Fibroblast of peridontal ligament (primary cell): ENCODE data around the gene IL31RA.
A peak's percentile ranks its signal among the peaks of the same experiment; 100 is the strongest.

ENCODE experiments used
- DNase-seq: peaks from one replicate; pipeline ENCODE4 v3.0.0-alpha.2; 2010; ENCODE audit errors: extremely low read depth

Gene IL31RA

DNA sequence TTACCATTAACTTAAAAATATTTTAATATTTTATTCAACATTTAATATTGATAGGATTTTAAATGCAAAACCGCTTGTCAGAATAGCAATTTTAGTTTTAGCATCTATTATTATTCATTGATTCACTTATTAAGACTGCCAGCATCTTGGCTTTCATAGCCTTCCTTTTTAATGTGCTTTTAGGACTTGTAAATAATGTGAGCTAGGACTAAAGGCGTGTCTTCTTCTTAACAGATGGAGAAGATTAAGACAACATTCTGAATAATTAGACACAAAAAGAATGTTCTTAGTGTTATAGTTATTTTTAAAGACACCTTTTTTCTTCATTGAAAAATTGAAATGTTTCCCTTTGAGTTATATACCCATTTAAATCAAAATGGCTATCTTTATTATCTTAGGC lies 6.9 kb downstream of the IL31RA start:
- no peak for DNase-seq

DNA sequence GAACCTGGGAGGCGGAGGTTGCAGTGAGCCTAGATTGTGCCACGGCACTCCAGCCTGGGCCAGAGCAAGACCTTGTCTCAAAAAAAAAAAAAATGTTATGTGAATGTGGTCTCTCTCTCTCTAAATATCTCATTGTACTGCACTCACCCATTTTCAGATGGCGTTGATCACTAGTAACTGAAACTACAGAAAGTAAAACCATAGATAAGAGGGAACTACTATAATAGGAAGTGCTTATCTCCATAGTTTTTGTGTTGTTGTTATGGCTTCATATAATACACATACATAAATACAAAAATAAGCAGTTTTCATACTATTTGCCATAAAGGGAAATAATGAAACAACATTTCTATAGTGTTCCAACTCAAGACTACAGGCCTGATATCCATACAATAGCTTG lies 9.1 kb downstream of the IL31RA start:
- no peak for DNase-seq

DNA sequence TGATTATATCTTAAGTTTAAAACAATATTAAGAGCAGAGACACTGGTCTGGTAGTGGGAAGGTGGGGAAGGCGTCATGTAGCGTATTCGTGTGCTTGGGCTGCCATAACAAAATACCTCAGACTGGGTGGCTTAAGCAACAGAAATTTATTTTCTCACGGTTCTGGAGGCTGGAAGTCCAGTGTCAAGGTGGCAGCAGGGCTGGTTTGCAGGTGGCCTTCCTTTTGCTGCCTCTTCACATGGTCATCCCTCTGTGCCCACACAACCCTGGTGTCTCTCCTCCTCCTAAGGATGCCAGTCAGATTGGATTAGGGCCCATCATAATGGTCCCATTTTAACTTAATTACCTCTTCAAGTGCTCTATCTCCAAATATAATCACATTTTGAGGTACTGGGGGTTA lies 9.6 kb downstream of the IL31RA start:
- no peak for DNase-seq

DNA sequence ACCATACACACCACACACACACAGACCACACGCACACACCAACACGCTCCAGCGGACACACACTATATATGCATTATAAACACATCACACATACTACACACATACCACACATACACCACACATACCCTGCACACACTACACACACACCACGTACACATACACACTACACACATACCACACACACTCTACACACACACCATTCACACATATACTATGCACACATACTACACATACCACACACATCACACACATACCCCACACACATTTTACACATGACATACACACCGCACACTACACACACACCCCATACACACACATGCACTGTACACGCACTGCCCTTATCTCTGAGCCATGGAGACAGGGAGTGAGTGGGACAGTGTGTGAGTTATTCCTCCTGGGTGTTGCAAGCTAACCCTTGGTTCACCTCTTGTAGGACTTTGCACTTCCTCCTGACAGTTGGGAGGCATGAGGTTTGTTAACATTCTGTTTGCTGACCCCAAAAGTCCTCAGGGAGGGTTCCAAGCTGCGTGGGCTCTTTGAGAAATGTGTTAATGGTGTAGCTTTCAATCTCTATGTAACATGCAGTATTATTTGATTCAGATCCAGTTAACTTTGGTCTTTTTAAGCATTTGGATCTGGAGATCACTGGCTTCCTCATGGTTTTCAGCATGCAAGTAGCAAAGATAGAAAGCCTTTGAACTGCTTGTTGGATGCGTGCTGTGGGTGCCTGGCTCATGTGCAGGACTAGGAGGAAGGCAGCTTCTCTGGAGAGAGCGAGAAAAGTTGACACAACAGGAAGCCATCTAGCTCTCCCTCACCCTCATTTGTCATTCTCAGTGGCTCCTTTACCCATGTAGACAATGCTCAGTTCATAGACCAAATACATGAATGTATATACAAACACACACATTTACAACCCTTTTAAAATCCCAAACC lies 13.7 kb downstream of the IL31RA start:
- no peak for DNase-seq

DNA sequence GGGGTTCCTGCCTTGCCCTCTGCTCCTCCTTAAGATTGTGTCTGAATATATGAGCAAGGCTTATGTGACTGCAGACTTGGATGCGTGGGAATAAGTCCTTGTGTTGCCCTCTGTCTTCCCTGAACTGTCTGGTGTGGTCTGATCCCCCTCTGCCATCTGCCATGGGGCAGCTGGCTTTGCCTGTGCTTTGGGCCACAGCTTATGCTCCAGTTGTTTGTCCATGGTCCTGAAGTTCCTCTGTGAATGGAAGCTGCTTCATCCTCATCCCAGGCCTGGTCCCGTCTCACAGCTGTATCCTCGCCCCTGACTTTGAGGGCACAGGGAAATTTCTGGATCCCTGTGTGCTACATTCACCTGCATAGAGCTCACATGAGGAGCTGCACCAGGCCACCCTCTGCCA lies 14.7 kb downstream of the IL31RA start:
- DNase-seq, result peak; percentile 25

DNA sequence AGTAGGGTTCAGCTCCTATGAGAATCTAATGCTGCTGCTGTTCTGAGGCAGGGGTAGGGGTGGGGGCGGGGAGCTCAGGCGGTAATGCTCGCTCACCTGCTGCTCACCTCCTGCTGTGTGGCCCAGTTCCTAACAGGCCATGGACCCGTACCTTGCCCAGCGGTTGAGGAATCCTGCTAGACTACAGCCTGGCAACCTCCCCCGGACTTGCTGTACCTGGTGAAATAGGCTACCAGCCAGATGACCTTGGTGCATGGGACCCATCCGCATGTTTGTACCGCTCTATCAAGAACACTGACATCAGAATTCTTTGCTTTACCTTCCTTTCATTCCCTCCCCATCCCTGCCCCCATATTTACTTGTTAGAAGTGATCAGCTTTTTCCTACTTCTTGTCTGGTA lies 15.3 kb downstream of the IL31RA start:
- DNase-seq, result no peak

DNA sequence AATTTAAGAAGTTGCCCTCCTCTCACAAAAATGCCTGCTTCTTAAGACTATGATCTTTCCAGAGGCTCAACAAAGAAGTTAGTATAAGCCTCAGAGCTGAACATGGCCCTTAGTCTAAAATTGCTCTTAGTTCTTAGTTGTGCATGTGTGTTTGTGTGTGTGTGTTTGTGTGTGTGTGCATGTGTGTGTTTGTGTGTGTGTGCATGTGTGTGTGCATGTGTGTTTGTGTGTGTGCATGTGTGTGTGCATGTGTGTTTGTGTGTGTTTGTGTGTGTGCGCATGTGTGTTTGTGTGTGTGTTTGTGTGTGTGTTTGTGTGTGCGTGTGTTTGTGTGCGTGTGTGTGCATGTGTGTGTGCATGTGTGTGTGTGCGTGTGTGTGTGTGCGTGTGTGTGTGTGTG lies 15.8 kb downstream of the IL31RA start:
- DNase-seq, result no peak

DNA sequence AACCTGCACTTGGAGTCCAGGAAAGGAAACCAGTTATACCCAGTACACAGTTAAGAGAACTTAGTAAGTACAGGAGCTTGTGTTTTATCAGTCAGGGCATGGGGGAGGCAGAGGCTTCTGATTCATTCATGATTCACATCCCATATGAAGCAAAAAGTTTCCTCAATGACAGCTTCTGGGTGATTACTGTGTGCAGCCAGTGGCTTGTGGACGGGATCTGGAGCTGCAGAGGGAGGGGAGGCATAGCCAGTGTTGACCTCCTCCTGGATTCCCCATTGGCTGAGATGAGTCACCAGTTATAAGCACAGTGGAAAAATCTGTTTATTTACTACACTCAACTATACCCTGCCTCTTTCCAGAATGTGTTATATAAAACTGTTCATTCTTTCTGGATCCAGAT lies 17.7 kb downstream of the IL31RA start:
- peak; percentile 96 for DNase-seq

DNA sequence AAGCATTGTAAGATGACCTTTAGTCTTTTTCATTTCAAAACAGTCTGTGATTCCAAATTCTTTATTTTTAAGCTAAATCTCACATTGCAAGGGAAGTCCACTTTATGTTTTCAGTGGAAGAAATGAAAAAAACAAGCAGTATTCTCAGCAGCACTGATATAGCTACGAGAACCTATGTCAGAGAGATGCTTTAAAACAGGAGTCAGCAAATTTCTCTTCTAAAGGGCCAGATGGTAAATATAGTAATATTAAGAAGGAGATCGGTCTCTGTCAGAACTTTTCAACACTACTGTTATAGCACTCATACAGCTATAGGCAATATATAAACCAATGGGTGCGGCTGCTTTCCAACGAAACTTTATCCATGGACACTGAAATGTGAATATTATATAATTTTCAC lies 18.7 kb downstream of the IL31RA start:
- no peak for DNase-seq

DNA sequence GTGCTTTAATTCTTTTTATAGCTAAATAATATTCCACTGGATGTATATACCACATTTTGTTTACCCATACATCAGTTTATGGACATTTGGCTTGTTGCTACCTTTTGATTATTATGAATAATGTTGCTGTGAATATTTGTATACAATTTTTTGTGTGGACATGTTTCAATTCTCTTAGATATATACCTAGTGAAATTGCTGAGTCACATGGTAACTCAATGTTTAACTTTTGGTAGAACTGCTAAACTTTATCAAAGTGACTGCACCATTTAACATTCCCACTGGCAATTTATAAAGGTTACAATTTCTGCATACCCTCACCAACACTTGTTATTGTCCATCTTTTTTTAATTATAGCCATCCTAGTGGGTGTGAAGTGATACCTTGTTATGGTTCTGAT lies 22.1 kb downstream of the IL31RA start:
- DNase-seq, result no peak

DNA sequence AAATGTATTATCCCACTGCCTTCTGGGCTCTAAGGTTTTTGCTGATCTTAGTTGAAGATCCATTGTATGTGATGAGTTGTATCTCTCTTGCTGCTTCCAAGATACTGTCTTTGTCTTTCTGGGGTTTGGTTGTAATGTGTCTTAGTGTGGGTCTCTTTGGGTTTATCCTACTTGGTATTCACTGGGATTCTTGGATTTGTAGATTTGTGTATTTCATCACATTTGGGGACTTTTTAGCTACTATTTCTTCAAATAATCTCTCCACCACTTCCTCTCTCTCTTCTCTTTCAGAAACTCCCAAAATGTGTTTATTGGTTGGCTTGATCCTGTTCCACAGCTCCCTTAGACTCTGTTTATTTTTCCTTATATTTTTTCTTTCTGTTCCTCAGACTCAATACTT lies 26.5 kb downstream of the IL31RA start:
- no peak for DNase-seq

DNA sequence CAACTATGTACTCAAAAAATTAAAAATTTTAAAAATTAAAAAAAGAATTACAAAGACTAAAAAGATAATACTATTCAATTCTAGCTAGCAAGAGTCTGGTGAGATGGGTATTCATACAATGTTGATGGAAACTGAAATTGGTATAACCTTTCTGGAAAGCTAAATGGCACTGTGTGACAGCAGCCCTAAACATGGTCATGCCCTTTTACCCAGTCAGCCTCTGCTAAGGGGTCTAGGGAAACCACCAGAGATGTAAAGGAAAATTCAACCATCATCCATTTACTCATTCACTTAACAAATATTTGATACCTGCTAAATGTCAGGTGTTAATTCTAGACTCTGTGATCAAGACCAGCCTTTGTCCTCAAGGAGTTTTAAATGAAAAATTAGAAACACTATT lies 29.3 kb downstream of the IL31RA start:
- no peak for DNase-seq

DNA sequence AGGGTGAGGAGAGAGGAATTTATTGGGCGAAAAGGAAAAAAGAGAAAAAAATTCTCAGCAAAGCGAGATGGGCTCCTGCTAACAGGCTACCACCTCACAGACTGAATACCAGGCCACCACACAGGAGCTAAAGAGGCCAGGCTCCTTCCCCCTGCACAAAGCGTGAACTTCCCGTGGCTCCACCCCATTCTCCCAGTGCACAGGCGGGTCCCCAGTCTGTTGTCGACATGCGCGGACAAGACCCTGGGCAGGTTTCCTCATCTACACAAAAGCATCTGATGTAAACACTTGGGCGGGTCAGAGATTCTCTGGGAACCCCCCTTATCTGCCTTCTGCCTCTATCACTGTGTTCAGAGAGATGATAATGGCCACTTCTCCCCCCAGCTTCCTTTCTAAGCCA lies 34.2 kb downstream of the IL31RA start:
- DNase-seq, result no peak

DNA sequence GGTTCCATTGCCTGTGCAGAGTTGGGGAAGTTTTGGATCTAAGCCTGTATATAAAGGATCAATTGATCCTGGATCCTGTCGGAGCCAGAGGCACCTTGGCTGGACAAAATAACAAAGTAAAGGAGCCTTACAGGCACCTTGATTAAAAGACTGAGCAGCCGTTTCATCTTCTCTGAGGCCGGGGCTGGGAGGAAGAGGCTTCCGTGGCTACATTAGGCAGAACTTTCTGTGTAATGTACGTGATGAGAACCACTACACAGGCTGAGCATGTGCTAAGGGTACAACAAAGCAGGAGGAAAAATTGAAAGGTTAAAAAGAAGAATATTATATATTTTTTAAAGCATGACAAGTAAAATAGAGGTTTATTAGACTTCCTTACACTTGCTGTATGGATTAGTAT lies 37.0 kb downstream of the IL31RA start:
- DNase-seq, result no peak

DNA sequence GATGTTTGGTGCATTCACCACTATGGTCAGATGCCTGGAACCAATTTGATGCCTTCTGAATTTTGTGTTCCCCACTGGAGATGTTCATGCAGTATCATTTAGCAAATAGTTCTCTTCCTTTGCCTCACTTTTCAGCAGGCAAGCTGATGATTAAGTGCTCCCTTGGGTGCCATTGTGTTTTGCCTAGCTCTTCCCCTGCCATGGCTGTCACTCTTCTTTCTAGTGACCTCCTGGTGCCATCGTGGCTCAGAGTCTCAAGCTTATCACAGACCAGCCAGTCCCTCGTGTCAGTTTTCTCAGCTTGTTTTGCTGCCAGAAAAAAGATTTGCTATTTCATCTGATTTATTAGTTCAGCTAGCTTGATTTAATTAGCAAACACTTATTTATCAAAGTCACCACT lies 41.3 kb downstream of the IL31RA start:
- DNase-seq, result no peak

DNA sequence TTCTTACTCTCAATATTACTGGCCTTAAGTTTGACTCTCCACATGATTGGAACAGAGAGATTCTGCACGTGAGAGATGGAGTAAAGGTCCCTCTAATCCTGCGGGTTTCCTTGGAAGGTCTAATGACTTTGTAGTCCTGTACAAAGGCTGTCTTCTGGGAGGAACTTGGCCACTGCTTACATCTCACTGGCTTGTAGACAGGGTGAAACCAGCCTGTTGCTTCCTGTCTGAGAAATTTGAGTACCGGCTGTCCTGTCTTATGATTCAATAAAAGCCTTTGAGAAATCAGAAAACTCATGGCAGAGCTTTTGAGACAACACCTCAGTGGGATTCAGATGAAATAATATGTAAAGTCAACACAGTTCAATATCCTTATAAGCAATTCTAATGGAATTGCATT lies 43.0 kb downstream of the IL31RA start:
- no peak for DNase-seq

DNA sequence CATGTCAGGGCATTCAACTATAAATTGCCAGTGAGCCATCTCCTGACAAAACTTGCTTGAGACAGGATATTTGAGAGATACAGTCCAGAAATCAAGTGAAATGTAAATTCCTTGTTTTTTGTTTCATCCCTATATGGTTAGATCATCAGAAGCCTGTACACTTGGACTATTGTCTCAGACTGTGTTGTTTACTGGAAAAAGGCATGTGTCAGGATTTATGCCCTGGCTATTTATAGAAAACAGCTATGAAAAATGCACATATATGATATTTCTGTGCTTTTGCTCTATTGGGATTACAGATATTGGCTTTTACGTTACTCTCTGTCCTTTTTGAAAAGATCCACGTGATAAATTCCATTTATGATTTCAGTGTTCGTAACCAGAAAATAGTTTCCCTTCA lies 44.2 kb downstream of the IL31RA start:
- DNase-seq, result no peak

DNA sequence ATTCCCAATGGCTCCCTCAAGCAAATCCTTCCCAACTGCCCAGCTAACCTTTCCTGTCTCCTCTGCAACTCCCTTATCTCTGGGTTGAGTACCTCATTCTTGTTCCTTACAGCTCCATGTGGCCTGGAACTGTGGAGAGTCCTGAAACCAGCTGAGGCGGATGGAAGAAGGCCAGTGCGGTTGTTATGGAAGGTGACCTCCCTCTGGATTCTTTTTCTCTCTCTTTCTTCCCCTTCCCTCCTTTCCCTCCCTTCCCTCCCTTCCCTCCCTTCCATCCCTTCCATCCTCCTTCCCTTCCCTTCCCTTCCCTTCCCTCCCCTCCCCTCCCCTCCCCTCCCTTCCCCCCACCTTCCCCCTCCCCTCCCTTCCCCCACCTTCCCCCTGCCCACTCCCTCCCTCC lies 45.1 kb downstream of the IL31RA start:
- DNase-seq, result no peak

DNA sequence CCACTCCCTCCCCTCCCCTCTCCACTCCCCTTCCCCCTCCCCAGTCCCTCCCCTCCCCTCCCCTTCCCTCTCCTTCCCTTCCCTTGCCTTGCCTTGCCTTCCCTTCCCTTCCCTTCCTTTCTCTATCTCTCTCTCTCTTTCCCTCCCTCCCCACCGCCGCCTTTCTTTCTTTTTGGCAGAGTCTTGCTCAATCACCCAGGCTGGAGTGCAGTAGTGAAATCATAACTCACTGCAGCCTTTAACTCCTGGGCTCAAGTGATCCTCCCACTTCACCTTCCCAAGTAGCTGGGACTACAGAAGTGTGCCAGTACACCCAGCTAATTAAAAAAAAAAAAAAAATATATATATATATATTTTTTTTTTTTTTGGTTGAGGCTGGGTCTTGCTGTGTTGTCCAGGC lies 45.5 kb downstream of the IL31RA start:
- peak; percentile 35 for DNase-seq

DNA sequence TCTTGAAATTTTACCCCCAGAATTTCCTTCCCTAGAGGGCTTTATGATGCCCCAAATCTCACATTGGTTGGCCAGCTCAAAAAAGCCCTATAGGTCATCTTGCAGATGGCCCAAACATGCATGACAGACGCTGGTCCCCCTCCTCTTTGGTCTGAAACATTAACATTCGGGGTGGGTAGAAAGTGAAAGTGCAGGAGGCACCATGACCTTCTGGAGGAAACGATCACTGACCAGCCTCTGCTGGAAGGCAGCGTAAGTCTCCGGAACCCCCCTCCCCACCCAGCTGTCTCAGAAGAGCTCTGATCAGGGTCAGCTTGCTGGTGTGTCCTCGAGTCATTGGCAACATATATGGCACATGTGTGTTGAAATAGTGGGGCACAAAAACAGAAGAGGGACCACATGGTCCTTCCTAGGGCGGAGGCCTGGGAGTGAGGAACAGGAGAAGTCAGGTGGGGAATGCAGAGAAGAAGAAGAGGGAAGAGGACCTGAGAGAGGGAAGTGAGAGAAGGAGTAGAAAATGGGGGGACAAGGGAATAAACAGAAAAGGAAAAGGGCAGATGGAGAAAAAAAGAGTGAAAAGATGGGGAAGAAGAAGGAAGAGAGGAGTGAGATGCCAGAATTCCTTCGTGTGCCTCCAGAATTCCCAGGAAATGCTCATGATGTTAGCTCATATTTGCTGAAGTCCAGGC lies 46.2 kb downstream of the IL31RA start:
- no peak for DNase-seq

DNA sequence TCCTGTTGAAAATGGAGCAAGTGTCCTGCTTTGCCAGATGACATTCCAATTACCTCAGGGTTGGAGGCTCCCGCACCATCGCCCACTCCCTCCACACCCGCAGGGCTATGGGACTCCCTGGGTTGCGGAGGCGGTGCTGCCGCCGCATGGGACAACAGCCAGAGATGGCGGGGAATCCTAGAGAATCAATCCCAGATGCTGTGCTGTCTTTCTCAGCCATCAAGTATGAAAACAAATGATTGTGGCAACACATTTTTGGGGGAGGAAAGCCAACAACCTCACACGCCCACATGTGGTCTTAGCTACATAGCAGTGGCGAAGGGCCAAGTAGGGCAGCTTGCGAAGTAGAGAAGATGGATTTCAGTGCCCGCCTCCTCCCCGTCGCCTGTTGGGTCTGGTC lies 46.7 kb downstream of the IL31RA start:
- peak; percentile 99 for DNase-seq

DNA sequence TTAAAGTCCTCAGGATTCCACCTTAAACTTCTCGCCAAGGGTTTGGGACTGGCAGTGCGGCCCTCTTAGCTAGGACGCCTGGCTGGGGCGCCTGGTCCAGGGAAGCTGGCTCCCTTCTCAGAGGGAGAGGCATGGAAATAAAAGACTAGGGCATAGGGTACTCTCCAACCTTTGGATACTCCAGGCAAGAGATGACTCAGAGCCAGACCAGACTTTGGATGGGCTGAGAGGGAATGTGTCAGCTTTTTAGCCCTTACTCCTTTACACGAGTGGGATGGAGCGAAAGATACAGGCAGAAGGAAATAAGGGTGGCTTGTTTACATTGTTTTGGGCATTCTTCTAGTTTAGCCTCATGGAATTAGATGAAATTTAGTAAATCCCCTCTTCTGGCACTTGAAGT lies 48.2 kb downstream of the IL31RA start:
- DNase-seq, result peak; percentile 40

DNA sequence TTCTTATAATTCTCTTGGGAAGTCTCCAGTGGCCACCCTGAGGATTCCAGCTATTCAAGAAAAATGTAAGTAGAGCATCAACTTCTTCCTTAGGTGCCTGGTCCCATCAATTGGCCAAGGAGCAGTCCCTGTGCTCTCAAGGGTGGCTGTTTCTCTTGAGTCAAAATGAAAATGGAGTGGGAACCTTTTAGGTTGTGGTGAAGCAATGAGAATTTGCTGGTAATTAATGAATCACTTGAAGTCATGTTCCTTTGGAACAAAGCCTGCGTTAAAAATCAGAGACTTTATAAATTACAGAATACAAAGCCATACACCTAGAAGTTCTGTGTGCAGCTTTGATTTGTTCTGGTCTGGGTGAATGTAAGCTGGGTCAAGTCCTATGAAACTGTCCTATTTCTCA lies 48.9 kb downstream of the IL31RA start:
- DNase-seq, result no peak
